ENCODE data around the gene LTA. TPM values are rescaled to one million over a fixed set of nuclear protein-coding genes. Genes with fewer than 3 reads are reported as not detected.

LTA gene
- total and polyA plus RNA-seq, 4 donors = 0.05 TPM; not detected in 3

DNA sequence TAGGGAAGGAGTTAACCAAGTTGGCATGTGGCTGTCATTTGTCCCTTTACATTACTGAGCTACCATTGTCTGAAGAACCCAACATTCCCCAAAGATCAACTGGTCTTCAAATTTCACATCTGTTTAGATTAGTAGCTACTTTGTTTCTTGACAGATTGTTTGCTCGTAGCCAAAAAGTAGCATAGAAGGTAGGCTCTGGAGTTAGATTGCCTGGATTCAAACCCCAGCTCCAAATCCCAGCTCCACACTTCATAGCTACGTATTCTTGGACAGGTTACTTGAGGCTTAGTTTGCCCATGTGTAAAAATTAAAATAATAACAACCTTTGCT is 23.6 kb upstream of the LTA start:
- Histone ChIP-seq H3K4me1 (ENCODE audit: control insufficient read depth in 4 of 4, insufficient read depth in 4 of 4, low read length in 3 of 4) (peaks cover 5 to 20% (median 14%) of the 10 kb centered on the region in 4 donors), H3K9me3 (ENCODE audit: control insufficient read depth in 4 of 4, low read length in 3 of 4) (no peaks in the 10 kb centered on the region), H3K27me3 (ENCODE audit: control insufficient read depth in 4 of 4, insufficient read depth in 4 of 4, low read length in 3 of 4) (no peaks in the 10 kb centered on the region), H3K4me3 (ENCODE audit: low read depth in 1 of 3, low read length in 3 of 3) (peak overlapping the region in 2 of 3 donors; percentile 15 to 78), H3K36me3 (ENCODE audit: control insufficient read depth in 4 of 4, insufficient read depth in 3 of 4, low read depth in 1 of 4, low read length in 3 of 4) (peaks cover 0 to 13% (median 10%) of the 10 kb centered on the region in 4 donors), H3K9ac (ENCODE audit: low read depth in 1 of 2, low read length in 2 of 2) (peak overlapping the region in 1 of 2 donors; percentile 36), H3K27ac (ENCODE audit: low read depth in 1 of 2, low read length in 2 of 2) (peak overlapping the region; percentile 34 to 84)
- 95% methylated on average over 2 of the region's 2 CpGs for WGBS
- no peak for DNase-seq (ENCODE audit: low spot score)
- TF ChIP-seq, protein P1, sequence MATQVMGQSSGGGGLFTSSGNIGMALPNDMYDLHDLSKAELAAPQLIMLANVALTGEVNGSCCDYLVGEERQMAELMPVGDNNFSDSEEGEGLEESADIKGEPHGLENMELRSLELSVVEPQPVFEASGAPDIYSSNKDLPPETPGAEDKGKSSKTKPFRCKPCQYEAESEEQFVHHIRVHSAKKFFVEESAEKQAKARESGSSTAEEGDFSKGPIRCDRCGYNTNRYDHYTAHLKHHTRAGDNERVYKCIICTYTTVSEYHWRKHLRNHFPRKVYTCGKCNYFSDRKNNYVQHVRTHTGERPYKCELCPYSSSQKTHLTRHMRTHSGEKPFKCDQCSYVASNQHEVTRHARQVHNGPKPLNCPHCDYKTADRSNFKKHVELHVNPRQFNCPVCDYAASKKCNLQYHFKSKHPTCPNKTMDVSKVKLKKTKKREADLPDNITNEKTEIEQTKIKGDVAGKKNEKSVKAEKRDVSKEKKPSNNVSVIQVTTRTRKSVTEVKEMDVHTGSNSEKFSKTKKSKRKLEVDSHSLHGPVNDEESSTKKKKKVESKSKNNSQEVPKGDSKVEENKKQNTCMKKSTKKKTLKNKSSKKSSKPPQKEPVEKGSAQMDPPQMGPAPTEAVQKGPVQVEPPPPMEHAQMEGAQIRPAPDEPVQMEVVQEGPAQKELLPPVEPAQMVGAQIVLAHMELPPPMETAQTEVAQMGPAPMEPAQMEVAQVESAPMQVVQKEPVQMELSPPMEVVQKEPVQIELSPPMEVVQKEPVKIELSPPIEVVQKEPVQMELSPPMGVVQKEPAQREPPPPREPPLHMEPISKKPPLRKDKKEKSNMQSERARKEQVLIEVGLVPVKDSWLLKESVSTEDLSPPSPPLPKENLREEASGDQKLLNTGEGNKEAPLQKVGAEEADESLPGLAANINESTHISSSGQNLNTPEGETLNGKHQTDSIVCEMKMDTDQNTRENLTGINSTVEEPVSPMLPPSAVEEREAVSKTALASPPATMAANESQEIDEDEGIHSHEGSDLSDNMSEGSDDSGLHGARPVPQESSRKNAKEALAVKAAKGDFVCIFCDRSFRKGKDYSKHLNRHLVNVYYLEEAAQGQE (IDR thresholded peaks at IDR 0.05) = no peak
- TF ChIP-seq RXRA (IDR thresholded peaks at IDR 0.05) (no peak), NR2F2 (IDR thresholded peaks at IDR 0.05) (no peak), HNF4G (IDR thresholded peaks at IDR 0.05) (no peak), SP1 (IDR thresholded peaks at IDR 0.05) (no peak), HNF4A (conservative IDR thresholded peaks at IDR 0.05) (no peak), FOXA2 (IDR thresholded peaks at IDR 0.05) (no peak), FOXA1 (IDR thresholded peaks at IDR 0.05) (no peak), GABPA (IDR thresholded peaks at IDR 0.05 in 1 of 2, conservative IDR thresholded peaks at IDR 0.05 in 1 of 2) (no peak), JUND (IDR thresholded peaks at IDR 0.05) (no peak), TAF1 (conservative IDR thresholded peaks at IDR 0.05) (no peak), RAD21 (IDR thresholded peaks at IDR 0.05) (no peak), EGR1 (IDR thresholded peaks at IDR 0.05; ENCODE audit: low read depth in 2 of 2) (no peak), YY1 (IDR thresholded peaks at IDR 0.05) (no peak)
- TF ChIP-seq, protein P2, sequence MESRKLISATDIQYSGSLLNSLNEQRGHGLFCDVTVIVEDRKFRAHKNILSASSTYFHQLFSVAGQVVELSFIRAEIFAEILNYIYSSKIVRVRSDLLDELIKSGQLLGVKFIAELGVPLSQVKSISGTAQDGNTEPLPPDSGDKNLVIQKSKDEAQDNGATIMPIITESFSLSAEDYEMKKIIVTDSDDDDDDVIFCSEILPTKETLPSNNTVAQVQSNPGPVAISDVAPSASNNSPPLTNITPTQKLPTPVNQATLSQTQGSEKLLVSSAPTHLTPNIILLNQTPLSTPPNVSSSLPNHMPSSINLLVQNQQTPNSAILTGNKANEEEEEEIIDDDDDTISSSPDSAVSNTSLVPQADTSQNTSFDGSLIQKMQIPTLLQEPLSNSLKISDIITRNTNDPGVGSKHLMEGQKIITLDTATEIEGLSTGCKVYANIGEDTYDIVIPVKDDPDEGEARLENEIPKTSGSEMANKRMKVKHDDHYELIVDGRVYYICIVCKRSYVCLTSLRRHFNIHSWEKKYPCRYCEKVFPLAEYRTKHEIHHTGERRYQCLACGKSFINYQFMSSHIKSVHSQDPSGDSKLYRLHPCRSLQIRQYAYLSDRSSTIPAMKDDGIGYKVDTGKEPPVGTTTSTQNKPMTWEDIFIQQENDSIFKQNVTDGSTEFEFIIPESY (IDR thresholded peaks at IDR 0.05) = no peak
- TF ChIP-seq, protein P3, sequence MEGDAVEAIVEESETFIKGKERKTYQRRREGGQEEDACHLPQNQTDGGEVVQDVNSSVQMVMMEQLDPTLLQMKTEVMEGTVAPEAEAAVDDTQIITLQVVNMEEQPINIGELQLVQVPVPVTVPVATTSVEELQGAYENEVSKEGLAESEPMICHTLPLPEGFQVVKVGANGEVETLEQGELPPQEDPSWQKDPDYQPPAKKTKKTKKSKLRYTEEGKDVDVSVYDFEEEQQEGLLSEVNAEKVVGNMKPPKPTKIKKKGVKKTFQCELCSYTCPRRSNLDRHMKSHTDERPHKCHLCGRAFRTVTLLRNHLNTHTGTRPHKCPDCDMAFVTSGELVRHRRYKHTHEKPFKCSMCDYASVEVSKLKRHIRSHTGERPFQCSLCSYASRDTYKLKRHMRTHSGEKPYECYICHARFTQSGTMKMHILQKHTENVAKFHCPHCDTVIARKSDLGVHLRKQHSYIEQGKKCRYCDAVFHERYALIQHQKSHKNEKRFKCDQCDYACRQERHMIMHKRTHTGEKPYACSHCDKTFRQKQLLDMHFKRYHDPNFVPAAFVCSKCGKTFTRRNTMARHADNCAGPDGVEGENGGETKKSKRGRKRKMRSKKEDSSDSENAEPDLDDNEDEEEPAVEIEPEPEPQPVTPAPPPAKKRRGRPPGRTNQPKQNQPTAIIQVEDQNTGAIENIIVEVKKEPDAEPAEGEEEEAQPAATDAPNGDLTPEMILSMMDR (IDR thresholded peaks at IDR 0.05; ENCODE audit: low read depth, low read length, missing input control) = no peak
- TF ChIP-seq, protein P4, sequence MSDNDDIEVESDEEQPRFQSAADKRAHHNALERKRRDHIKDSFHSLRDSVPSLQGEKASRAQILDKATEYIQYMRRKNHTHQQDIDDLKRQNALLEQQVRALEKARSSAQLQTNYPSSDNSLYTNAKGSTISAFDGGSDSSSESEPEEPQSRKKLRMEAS (IDR thresholded peaks at IDR 0.05) = no peak
- TF ChIP-seq, protein P5, sequence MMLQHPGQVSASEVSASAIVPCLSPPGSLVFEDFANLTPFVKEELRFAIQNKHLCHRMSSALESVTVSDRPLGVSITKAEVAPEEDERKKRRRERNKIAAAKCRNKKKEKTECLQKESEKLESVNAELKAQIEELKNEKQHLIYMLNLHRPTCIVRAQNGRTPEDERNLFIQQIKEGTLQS (IDR thresholded peaks at IDR 0.05) = no peak

All from liver (tissue), 9 donors.